ENCODE results near the gene EFCAB6. TPM values are rescaled to one million over a fixed set of nuclear protein-coding genes. Genes with fewer than 3 reads are reported as not detected.

EFCAB6 gene
- total and polyA plus RNA-seq, 2 of the 13 experiments (the other 11 are each of a cell fraction or from before 2014, with no cell fraction given) = not detected

DNA sequence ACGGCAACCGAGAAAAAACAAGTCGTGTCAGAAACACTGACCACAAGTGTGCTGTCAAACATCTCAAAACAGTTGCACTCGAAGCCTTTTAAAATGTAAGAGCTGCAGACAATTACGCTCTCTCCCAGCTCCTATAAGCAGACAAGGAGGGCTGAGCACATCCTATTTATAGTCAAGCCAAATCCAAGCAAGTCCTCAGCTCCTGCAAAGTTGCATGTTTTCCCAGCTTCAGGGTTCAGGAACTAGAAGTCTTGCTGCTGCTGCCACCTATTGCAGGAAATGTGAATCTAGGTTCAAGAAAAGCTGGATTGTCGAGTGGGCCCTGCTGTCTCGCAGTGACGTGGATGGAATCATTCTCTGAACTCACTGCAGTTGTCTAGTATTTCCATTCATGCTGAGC is 15.5 kb downstream of the EFCAB6 start:
- Histone ChIP-seq H3K4me1 (ENCODE audit: insufficient read depth, low read length) (no peaks in the 10 kb centered on the region), H3K36me3 (replicated peaks in 1 of 2; ENCODE audit: control insufficient read depth in 1 of 2, insufficient read depth in 2 of 2, low read length in 2 of 2) (no peaks in the 10 kb centered on the region), H3K27ac (ENCODE audit: extremely low read length, insufficient read depth, low read length) (no peak overlapping the region), H3K9me3 (ENCODE audit: low read length) (0 out of 2 replicates have a peak, but pooled peaks cover 15% of the 10 kb centered on the region), H3K27me3 (ENCODE audit: control insufficient read depth in 1 of 2, insufficient read depth in 2 of 2, low read length in 2 of 2) (peaks cover 0 to 4% of the 10 kb centered on the region in 2 experiments; a peak in 2 of 5 replicates), H2AFZ (ENCODE audit: low read length) (no peak overlapping the region), H3K9ac (ENCODE audit: insufficient read depth, low read depth, low read length) (no peak overlapping the region), H3K4me3 (replicated peaks in 1 of 3; ENCODE audit: insufficient read depth in 1 of 3, low read depth in 2 of 3, low read length in 3 of 3) (no peak overlapping the region), H3K79me2 (ENCODE audit: insufficient read depth, low read length) (no peaks in the 10 kb centered on the region), H4K20me1 (ENCODE audit: insufficient read depth, low read length) (no peaks in the 10 kb centered on the region), H3K4me2 (ENCODE audit: low read depth, low read length) (no peak overlapping the region)
- BruUV-seq (replicated peaks) = no TSS peak
- DNase-seq (ENCODE audit: low spot score) (no peak), FAIRE-seq (no peak), ATAC-seq (no peak)
- ChIA-PET POLR2A (no interaction called here), CTCF (ENCODE audit: low intra/inter-chr PET ratio, low total read pairs) (no interaction called here)
- TF ChIP-seq ETV6 (CRISPR knock-in tag; conservative IDR thresholded peaks at IDR 0.05) = no peak
- TF ChIP-seq STAG1 (CRISPR knock-in tag; IDR thresholded peaks at IDR 0.05) = peak; percentile 49
- TF ChIP-seq, protein P1, sequence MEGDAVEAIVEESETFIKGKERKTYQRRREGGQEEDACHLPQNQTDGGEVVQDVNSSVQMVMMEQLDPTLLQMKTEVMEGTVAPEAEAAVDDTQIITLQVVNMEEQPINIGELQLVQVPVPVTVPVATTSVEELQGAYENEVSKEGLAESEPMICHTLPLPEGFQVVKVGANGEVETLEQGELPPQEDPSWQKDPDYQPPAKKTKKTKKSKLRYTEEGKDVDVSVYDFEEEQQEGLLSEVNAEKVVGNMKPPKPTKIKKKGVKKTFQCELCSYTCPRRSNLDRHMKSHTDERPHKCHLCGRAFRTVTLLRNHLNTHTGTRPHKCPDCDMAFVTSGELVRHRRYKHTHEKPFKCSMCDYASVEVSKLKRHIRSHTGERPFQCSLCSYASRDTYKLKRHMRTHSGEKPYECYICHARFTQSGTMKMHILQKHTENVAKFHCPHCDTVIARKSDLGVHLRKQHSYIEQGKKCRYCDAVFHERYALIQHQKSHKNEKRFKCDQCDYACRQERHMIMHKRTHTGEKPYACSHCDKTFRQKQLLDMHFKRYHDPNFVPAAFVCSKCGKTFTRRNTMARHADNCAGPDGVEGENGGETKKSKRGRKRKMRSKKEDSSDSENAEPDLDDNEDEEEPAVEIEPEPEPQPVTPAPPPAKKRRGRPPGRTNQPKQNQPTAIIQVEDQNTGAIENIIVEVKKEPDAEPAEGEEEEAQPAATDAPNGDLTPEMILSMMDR (CRISPR knock-in tag; IDR thresholded peaks at IDR 0.05) = peak; percentile 46
- in situ Hi-C loops (cut with HindIII; ENCODE audit: extremely low pct_ligation_motif_present, low pct_unique_long_range_greater_than_20kb) = no loop called here
- 50% methylated on average over 8 of the region's 8 CpGs for WGBS (ENCODE audit: low lambda C conversion rate)
- intact Hi-C loops (cut with micrococcal nuclease; ENCODE audit: unreplicated experiment) = no loop called here

DNA sequence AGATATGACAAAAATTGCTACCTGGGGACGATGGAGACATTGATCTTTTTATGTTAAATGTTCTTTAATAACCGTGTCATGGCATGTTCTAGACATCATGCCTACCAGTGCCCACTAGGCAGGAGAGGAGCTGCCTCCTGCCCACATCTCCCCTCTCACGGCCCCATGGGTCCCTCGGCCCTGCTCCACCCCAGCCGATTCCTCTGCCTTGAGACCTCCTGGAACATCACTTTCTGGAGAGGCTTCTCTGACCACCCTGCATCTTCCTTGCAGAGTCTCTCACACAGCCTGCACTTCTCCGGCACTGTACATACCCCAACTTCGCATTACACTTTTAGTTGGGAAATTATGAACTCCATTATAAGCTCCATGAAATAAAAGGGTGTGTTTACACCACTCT is 16.8 kb downstream of the EFCAB6 start:
- in situ Hi-C loops (cut with HindIII; ENCODE audit: extremely low pct_ligation_motif_present, low pct_unique_long_range_greater_than_20kb) = no loop called here
- POLR2A ChIA-PET = no interaction called here
- WGBS (ENCODE audit: low lambda C conversion rate) = 6% methylated on average over 7 of the region's 7 CpGs
- CTCF ChIA-PET (ENCODE audit: low intra/inter-chr PET ratio, low total read pairs) = no interaction called here
- DNase-seq (ENCODE audit: low spot score) = no peak
- no peak overlapping the region for H3K9ac ChIP-seq (ENCODE audit: insufficient read depth, low read depth, low read length)
- no TSS peak for BruUV-seq (replicated peaks)
- H3K9me3 ChIP-seq (ENCODE audit: low read length) = 0 out of 2 replicates have a peak, but pooled peaks cover 4% of the 10 kb centered on the region
- H2AFZ ChIP-seq (ENCODE audit: low read length) = no peak overlapping the region
- H3K36me3 ChIP-seq (replicated peaks in 1 of 2; ENCODE audit: control insufficient read depth in 1 of 2, insufficient read depth in 2 of 2, low read length in 2 of 2) = no peaks in the 10 kb centered on the region
- no peak overlapping the region for H3K4me2 ChIP-seq (ENCODE audit: low read depth, low read length)
- TF ChIP-seq MXD4 (CRISPR knock-in tag; IDR thresholded peaks at IDR 0.05) = no peak
- TF ChIP-seq, protein P2, sequence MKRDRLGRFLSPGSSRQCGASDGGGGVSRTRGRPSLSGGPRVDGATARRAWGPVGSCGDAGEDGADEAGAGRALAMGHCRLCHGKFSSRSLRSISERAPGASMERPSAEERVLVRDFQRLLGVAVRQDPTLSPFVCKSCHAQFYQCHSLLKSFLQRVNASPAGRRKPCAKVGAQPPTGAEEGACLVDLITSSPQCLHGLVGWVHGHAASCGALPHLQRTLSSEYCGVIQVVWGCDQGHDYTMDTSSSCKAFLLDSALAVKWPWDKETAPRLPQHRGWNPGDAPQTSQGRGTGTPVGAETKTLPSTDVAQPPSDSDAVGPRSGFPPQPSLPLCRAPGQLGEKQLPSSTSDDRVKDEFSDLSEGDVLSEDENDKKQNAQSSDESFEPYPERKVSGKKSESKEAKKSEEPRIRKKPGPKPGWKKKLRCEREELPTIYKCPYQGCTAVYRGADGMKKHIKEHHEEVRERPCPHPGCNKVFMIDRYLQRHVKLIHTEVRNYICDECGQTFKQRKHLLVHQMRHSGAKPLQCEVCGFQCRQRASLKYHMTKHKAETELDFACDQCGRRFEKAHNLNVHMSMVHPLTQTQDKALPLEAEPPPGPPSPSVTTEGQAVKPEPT (CRISPR knock-in tag; IDR thresholded peaks at IDR 0.05; ENCODE audit: low read depth) = no peak
- no peak for TF ChIP-seq BRD4 (CRISPR knock-in tag; IDR thresholded peaks at IDR 0.05)
- no peak for TF ChIP-seq POLR2A (IDR thresholded peaks at IDR 0.05; ENCODE audit: insufficient read depth in 1 of 2, low read depth in 2 of 2, low read length in 2 of 2)
- TF ChIP-seq AGO1 (IDR thresholded peaks at IDR 0.05; ENCODE audit: low read depth, low read length, poor library complexity, severe bottlenecking) = no peak
- TF ChIP-seq, protein P3, sequence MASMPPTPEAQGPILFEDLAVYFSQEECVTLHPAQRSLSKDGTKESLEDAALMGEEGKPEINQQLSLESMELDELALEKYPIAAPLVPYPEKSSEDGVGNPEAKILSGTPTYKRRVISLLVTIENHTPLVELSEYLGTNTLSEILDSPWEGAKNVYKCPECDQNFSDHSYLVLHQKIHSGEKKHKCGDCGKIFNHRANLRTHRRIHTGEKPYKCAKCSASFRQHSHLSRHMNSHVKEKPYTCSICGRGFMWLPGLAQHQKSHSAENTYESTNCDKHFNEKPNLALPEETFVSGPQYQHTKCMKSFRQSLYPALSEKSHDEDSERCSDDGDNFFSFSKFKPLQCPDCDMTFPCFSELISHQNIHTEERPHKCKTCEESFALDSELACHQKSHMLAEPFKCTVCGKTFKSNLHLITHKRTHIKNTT (CRISPR knock-in tag; IDR thresholded peaks at IDR 0.05) = no peak
- TF ChIP-seq THAP11 (CRISPR knock-in tag; IDR thresholded peaks at IDR 0.05) = no peak
- TF ChIP-seq RFXAP (CRISPR knock-in tag; IDR thresholded peaks at IDR 0.05; ENCODE audit: borderline replicate concordance) = no peak
- no peak for TF ChIP-seq ATRX (CRISPR knock-in tag; IDR thresholded peaks at IDR 0.05; ENCODE audit: borderline replicate concordance)
- no peaks in the 10 kb centered on the region for H4K20me1 ChIP-seq (ENCODE audit: insufficient read depth, low read length)
- H3K27me3 ChIP-seq (ENCODE audit: control insufficient read depth in 1 of 2, insufficient read depth in 2 of 2, low read length in 2 of 2) = peaks cover 0 to 4% of the 10 kb centered on the region in 2 experiments; a peak in 2 of 5 replicates
- intact Hi-C loops (cut with micrococcal nuclease; ENCODE audit: unreplicated experiment) = no loop called here
- ATAC-seq = no peak
- no peak overlapping the region for H3K4me3 ChIP-seq (replicated peaks in 1 of 3; ENCODE audit: insufficient read depth in 1 of 3, low read depth in 2 of 3, low read length in 3 of 3)
- FAIRE-seq = no peak
- H3K79me2 ChIP-seq (ENCODE audit: insufficient read depth, low read length) = no peaks in the 10 kb centered on the region
- no peak overlapping the region for H3K27ac ChIP-seq (ENCODE audit: extremely low read length, insufficient read depth, low read length)
- no peaks in the 10 kb centered on the region for H3K4me1 ChIP-seq (ENCODE audit: insufficient read depth, low read length)

All from HepG2 (cell line).